SK-N-MC (cell line): ENCODE results near the gene ZNF443.

Experiments used
- DNase-seq: peaks from one replicate; pipeline ENCODE4 v3.0.0-alpha.2; 2011; ENCODE audit warnings: low read depth, low spot score
- H3K27ac ChIP-seq: fragments of 200-600 bp; sonication (generic); 2 replicates; pipeline ENCODE4 v1.5.1; 2016; ENCODE audit warnings: mixed run types
- H3K36me3 ChIP-seq: fragments of 200-600 bp; sonication (generic); 2 replicates; pipeline ENCODE4 v1.6.1; 2017; ENCODE audit warnings: antibody characterized with exemption, low read length, mixed read lengths; ENCODE audit not compliant: insufficient read depth
- H3K4me3 ChIP-seq: fragments of 200-600 bp; sonication (generic); 2 replicates; pipeline ENCODE4 v1.5.1; 2016
- H3K9ac ChIP-seq: fragments of 200-600 bp; sonication (generic); 2 replicates; pipeline ENCODE4 v1.8.0; 2017; ENCODE audit warnings: mixed run types, mixed read lengths; ENCODE audit not compliant: insufficient read length
- H3K9me3 ChIP-seq: fragments of 200-600 bp; sonication (generic); 2 replicates; pipeline ENCODE4 v1.6.1; 2017; ENCODE audit warnings: low read depth, mild to moderate bottlenecking, antibody characterized with exemption, low read length, moderate library complexity, mixed read lengths
- EZH2 ChIP-seq: fragments of 200-600 bp; sonication (generic); IDR thresholded peaks from one replicate; pipeline ENCODE4 v1.6.1; 2017; ENCODE audit warnings: antibody characterized with exemption
- FOXP2 ChIP-seq: optimal IDR thresholded peaks from 2 replicates; pipeline ENCODE3; 2011; ENCODE audit warnings: mild to moderate bottlenecking, moderate library complexity; ENCODE audit not compliant: insufficient read depth; ENCODE audit errors: extremely low read length, control extremely low read depth
- POLR2AphosphoS5 ChIP-seq: IDR thresholded peaks from 2 replicates; pipeline ENCODE4 v1.6.1; 2012; ENCODE audit warnings: mild to moderate bottlenecking, low read depth, low read length, borderline replicate concordance

Gene ZNF443

DNA sequence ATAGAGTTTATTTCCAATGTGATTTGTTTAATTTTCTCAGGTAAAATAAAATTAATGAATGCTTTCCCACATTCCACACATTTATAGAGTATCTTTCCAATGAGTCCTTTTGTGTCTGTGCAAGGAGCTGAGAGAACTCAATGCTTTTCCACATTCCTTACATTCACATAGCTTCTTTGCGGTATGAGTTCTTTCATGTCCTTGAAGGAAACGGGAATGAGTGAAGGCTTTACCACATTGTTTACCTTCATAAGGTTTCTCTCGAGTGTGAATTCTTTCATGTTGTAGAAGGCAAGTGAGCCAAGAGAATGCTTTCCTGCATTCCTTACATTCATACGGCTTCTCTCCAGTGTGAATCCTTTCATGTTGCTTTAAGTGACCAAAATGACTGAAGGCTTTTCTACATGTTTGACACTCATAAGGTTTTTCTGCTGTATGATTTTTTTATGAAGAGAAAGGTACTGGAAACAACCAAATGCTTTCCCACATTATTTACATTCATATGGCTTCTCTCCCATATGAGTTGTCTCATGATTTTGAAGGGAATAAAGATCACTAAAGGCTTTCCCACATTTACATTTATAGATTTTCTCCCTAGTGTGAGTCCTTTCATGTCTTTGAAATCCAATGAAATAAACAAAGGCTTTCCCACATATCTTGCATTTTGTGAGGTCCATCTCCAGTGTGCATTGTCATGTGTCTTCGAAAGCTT, 60.9 kb downstream of the ZNF443 start:
- TF ChIP-seq EZH2 (no peak), FOXP2 (no peak), POLR2AphosphoS5 (no peak)
- no peak overlapping the region for H3K9ac ChIP-seq
- no peak overlapping the region for H3K27ac ChIP-seq
- H3K4me3 ChIP-seq, result no peak overlapping the region
- H3K9me3 ChIP-seq, result no peaks in the 10 kb centered on the region
- DNase-seq, result no peak
- no peaks in the 10 kb centered on the region for H3K36me3 ChIP-seq
